ENCODE data around the gene ETV3. TPM values are rescaled to one million over a fixed set of nuclear protein-coding genes. Genes with fewer than 3 reads are reported as not detected.

ETV3 gene
- total and polyA plus RNA-seq, 2 of the 4 experiments (the other 2 are of a cell fraction): 6.4 to 14.7 TPM

DNA sequence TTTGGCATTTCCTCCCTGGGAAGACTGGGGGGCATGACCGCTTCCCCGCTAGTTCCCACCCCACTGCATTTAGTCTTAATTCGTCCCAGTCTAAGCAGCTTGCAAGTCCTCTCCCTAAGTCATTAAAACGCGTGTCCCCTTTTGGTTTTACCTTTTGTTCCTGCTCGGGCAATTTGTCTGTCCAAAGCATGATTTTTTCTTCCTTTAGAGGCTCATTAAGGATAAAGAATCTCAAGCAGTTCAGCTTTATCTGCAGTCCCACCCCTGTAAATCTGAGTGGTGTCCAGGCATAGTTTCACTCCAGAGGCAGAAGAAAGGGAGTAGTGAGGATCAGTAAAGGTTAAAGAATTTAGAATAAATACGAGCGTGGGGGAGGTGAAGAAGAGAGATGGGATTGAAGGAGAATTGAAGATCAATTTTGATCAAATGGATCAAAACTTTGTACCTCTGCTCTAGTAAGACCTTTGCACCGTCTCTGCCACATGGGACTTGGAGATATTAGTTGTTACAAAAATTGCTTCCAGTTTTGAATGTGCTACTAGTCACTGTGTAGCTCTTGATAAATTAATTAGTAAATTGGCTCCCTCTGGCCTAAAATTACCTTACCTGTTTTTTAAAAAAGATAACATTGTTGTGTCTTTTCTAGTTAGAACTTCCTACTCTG, 989 bp upstream of the ETV3 start:
- Histone ChIP-seq H2AFZ (replicated peaks; ENCODE audit: low read length, poor library complexity) (peak overlapping the region; percentile 97), H2AK5ac (ENCODE audit: low read depth, low read length) (peak overlapping the region; percentile 61), H3K27me3 (ENCODE audit: control insufficient read depth, insufficient read depth, low read length) (no peaks in the 10 kb centered on the region), H3K14ac (replicated peaks; ENCODE audit: low read depth, low read length) (peak overlapping the region; percentile 79), H3K4ac (ENCODE audit: low read depth, low read length) (peak overlapping the region; percentile 93), H3K4me2 (ENCODE audit: low read depth, low read length) (peak overlapping the region; percentile 91), H2BK5ac (ENCODE audit: low read depth, low read length, poor library complexity, severe bottlenecking) (peak overlapping the region; percentile 78), H3K23ac (ENCODE audit: low read depth, low read length) (peak overlapping the region; percentile 86), H3K9ac (ENCODE audit: low read depth, low read length) (peak overlapping the region; percentile 78), H3K79me1 (ENCODE audit: low read depth in 1 of 2, low read length in 2 of 2) (peaks cover 10 to 32% of the 10 kb centered on the region in 2 experiments), H4K5ac (ENCODE audit: low read depth, low read length) (peak overlapping the region; percentile 62), H3K27ac (ENCODE audit: insufficient read depth, low read length) (peak overlapping the region; percentile 77), H3K18ac (ENCODE audit: low read depth, low read length) (peak overlapping the region; percentile 44), H2BK15ac (ENCODE audit: low read depth, low read length) (no peak overlapping the region), H4K91ac (ENCODE audit: insufficient read depth, low read depth, low read length) (peak overlapping the region; percentile 64), H4K20me1 (ENCODE audit: insufficient read depth, low read length) (peaks cover 24% of the 10 kb centered on the region), H2BK120ac (ENCODE audit: low read depth, low read length) (peak overlapping the region; percentile 20), H3K4me1 (ENCODE audit: control insufficient read depth, insufficient read depth, low read length) (peaks cover 4% of the 10 kb centered on the region), H3K36me3 (ENCODE audit: control insufficient read depth, insufficient read depth, low read length) (peaks cover 16% of the 10 kb centered on the region), H3K56ac (ENCODE audit: extremely low read depth, insufficient read depth, low read length) (peak overlapping the region; percentile 75), H3K9me3 (ENCODE audit: control insufficient read depth, insufficient read depth, low read length) (no peaks in the 10 kb centered on the region), H2BK20ac (ENCODE audit: low read depth, low read length) (no peak overlapping the region), H4K8ac (ENCODE audit: low read depth in 2 of 2, low read length in 2 of 2) (peak overlapping the region; percentile 98 to 100), H2AK9ac (replicated peaks; ENCODE audit: low read depth, low read length, poor library complexity) (peak overlapping the region; percentile 95), H3K9me1 (ENCODE audit: insufficient read depth, low read length) (peaks cover 2% of the 10 kb centered on the region; the same call in 1 of the 2 replicates), H3K4me3 (ENCODE audit: insufficient read depth, low read depth, low read length) (peak overlapping the region; percentile 91)
- BruUV-seq (replicated peaks): no TSS peak
- no peak for TF ChIP-seq MXI1 (IDR thresholded peaks at IDR 0.05; ENCODE audit: borderline replicate concordance, low read depth, low read length)
- TF ChIP-seq, protein P1, sequence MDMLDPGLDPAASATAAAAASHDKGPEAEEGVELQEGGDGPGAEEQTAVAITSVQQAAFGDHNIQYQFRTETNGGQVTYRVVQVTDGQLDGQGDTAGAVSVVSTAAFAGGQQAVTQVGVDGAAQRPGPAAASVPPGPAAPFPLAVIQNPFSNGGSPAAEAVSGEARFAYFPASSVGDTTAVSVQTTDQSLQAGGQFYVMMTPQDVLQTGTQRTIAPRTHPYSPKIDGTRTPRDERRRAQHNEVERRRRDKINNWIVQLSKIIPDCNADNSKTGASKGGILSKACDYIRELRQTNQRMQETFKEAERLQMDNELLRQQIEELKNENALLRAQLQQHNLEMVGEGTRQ (IDR thresholded peaks at IDR 0.05; ENCODE audit: low read depth, low read length): no peak
- TF ChIP-seq BHLHE40 (IDR thresholded peaks at IDR 0.05; ENCODE audit: low read depth, low read length): no peak
- TF ChIP-seq, protein P2, sequence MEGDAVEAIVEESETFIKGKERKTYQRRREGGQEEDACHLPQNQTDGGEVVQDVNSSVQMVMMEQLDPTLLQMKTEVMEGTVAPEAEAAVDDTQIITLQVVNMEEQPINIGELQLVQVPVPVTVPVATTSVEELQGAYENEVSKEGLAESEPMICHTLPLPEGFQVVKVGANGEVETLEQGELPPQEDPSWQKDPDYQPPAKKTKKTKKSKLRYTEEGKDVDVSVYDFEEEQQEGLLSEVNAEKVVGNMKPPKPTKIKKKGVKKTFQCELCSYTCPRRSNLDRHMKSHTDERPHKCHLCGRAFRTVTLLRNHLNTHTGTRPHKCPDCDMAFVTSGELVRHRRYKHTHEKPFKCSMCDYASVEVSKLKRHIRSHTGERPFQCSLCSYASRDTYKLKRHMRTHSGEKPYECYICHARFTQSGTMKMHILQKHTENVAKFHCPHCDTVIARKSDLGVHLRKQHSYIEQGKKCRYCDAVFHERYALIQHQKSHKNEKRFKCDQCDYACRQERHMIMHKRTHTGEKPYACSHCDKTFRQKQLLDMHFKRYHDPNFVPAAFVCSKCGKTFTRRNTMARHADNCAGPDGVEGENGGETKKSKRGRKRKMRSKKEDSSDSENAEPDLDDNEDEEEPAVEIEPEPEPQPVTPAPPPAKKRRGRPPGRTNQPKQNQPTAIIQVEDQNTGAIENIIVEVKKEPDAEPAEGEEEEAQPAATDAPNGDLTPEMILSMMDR (conservative IDR thresholded peaks at IDR 0.05; ENCODE audit: low read depth, low read length): no peak
- TF ChIP-seq RFX5 (IDR thresholded peaks at IDR 0.05; ENCODE audit: low read depth, low read length): no peak
- no peak for TF ChIP-seq SMC3 (IDR thresholded peaks at IDR 0.05; ENCODE audit: low read depth, low read length)
- no peak for TF ChIP-seq MAZ (IDR thresholded peaks at IDR 0.05; ENCODE audit: borderline replicate concordance, low read depth, low read length)
- TF ChIP-seq CHD1 (IDR thresholded peaks at IDR 0.05; ENCODE audit: low read depth, low read length): no peak
- TF ChIP-seq RCOR1 (IDR thresholded peaks at IDR 0.05; ENCODE audit: insufficient replicate concordance, low read length): no peak
- TF ChIP-seq, protein P3, sequence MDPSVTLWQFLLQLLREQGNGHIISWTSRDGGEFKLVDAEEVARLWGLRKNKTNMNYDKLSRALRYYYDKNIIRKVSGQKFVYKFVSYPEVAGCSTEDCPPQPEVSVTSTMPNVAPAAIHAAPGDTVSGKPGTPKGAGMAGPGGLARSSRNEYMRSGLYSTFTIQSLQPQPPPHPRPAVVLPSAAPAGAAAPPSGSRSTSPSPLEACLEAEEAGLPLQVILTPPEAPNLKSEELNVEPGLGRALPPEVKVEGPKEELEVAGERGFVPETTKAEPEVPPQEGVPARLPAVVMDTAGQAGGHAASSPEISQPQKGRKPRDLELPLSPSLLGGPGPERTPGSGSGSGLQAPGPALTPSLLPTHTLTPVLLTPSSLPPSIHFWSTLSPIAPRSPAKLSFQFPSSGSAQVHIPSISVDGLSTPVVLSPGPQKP (IDR thresholded peaks at IDR 0.05; ENCODE audit: borderline replicate concordance, low read depth, low read length): no peak
- TF ChIP-seq RAD21 (IDR thresholded peaks at IDR 0.05; ENCODE audit: low read length): no peak
- TF ChIP-seq FOS (IDR thresholded peaks at IDR 0.05; ENCODE audit: low read depth, low read length): no peak
- dilution Hi-C loops (cut with HindIII; ENCODE audit: low sequenced_read_pairs, unreplicated experiment): no loop called here
- WGBS, 2 experiments (ENCODE audit: extremely low coverage in 2 of 2, insufficient read length in 1 of 2): 21 to 100% methylated on average over 2 to 4 of the region's 9 CpGs
- ATAC-seq (ENCODE audit: low read depth) (no peak; the same call in 1 of the 2 replicates), DNase-seq (no peak)
- POLR2A ChIA-PET (ENCODE audit: unreplicated experiment): no interaction called here
- intact Hi-C loops (cut with micrococcal nuclease): loop anchor here (5.0 kb wide), 1 partner anchor 47 kb away; no protein-coding TSS in a partner anchor
- CTCF ChIA-PET: interaction anchor here (0.7 kb wide), 1 partner anchor 17 kb away, joined by 4 read pairs; no protein-coding TSS in a partner anchor
- in situ Hi-C loops (cut with MboI; ENCODE audit: low sequenced_read_pairs): no loop called here
